AG08395 (cell line): ENCODE results near the gene NAPSA.
"Not testable (repeated sequence)": the region's sequence is repeated elsewhere in the genome, so short reads cannot be mapped to it uniquely, and the experiment has no call there.

Experiments used
- DNase-seq: peaks from one replicate; pipeline ENCODE4 v3.0.0; 2012; ENCODE audit warnings: mixed read lengths, low spot score

Gene NAPSA

DNA sequence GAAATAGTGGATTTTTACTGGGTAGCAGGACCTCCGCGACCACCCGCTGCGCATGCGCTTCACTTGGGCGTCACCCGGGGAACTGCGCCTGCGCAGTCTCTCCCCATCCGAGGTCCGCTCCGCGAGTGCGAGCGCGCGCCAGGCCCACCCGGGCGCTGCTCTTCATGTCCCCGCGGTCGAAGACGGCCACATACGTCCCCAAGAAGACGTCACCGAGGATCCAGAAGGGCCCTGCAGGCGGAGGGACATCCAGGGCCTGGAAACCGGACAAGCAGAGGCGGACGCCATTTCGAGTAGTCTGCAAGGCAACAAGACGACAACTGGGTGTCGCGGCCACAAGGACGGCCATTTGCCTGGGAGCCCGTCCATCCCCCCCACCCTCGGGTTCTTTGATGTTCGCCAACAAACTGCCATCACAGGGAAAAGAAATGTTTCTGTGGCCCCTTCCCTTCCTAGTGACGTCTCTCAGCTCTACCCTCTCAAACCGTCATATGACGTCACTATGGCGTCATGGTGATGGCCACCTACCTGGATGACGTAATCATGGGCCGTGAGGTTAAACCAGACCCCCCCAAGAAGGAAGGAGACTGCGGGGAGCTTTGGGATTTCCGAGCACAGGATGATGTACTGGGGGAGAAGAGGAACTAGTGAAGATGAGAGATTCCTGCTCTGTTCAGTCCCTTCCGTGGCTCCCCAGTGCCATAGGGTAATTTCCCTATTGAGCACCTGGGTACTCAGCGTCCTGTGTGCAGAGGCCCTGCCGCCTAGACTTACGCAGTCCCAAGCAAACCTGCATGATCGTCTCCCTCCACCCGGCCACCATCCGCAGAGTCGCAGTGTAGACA, 6.7 kb downstream of the NAPSA start:
- DNase-seq, result peak; percentile 91

DNA sequence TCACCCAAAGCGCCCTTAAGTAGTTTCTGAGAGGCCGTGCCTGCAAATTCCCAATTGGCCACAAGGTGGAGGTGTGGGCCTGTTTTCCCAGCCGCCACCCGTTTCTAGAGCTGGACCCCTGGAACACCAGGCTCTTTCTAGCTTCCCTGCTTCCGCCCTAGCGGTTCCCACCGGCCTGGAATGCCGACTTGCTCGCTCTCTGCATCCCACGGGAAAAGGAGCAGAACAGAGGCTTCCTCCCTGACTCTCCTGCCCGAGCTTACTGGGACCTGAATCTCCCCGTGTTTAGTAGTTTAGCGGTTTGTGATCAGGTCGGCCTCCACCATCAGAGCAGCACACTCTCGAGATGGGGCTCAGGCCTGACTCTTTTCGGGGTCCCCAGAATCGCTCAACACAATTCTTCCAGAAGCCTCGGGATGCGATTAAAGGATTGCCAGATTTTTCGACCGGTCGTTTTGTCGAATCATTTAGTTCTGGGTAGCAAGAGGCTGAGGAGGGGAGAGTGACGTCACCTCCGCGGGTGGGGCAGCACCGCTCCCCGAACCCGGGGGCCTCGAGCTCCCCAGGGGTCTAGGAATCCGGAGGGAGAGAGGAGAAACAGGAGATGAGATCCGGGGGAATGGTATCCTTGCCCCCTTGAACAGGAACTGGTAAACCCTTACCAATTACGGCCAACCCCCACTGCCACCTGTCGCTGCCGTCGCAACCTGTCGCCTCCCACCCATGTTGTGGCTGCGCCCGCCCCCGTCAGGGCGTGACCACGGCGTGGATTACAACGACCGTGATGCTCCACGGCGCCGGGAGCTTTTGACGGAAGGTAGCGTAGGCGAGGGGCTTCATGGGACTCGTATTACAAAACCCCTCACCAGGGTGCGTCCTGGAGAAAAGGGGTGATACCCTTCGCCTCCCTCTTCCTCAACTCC, 8.0 kb downstream of the NAPSA start:
- DNase-seq, result peak; percentile 38

DNA sequence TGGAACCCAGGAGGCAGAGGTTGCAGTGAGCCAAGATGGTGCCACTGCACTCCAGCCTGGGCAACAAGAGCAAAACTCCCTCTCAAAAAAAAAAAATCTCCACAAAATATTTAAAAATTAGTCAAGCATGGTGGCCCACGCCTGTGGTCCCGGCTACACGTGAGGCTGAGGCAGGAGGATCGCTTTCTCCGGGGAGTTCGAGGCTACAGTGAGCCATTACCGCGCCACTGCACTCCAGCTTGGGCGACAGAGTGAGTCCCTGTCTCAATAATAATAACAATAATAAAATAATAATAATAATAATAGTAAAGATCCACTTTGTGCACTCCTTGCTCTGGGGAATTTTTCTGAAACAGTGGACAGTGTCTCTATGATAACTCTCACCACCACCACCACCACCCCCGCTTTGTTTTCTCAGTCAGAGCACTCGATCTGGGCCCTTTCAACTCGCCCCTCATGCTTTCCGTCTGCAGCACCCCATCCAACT, 8.7 kb downstream of the NAPSA start:
- DNase-seq, result no peak

DNA sequence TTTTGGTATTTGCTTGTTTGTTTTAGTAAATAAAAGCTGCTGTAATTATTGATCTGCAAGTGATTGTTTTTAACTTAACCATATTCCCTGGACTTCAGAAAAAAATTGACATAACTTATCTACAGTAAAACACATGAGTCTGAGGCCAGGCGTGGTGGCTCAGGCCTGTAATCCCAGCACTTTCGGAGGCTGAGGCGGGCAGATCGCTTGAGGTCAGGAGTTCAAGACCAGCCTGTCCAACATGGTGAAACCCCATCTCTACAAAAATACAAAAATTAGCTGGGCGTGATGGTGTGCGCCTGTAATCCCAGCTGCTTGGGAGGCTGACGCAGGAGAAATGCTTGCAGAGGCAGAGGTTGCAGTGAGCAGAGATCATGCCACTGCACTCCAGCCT, 12.0 kb downstream of the NAPSA start:
- DNase-seq, result not testable (repeated sequence)

DNA sequence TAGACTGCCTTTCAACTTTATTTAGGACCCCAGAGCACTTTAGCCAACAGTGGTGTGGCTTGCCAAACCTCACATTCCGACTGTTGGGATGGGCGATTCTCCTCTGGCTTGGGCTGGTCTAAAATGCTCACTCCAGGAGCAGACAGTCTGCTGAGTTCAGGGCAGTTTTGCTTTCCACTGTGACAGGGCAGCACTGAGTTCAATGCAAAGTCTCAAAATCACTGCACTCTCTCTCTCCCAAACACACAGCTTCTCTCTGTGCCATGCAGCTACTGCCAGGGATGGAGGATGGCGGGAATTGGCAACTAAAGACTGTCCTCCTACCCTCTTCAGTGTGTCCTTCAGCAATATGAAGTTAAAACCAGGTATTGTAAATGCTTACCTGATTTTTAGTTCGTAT, 13.2 kb downstream of the NAPSA start:
- DNase-seq, result no peak

DNA sequence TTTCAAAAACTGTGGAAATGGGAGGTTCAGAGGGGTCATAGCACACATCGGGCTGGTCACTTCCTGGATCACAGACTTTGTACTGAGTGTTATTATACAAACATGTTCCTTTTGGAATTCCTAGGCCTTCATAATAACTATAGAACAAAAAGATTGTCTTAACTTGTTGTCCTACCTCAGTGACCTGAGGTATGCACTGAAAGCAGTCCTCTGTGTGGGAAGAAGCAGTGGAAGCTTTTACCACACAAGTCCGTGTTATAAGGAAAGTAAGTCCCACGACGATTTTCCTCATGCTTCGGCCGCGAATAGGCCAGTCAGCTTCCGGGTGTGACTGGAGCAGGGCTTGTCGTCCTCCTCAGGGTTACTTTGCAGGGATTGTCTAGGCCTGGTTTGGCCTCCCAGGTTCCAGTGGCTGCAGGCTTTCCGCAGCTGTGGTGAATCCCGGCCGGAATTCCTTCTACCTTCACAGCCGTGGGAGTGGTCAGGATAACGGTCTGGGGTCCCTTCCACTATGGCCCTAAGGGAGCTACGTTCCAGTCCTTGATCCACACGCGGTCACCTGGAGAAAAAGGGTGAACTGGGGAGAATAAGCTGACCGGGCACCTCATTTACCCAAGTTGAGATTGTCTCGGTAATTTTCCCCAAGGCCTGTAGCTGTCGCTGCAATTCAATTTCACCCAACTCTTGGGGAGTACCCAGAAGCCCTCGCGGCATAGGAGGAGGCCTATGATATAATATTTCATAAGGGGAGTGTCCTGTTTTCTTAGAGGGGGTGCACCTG, 16.0 kb downstream of the NAPSA start:
- DNase-seq, result no peak

DNA sequence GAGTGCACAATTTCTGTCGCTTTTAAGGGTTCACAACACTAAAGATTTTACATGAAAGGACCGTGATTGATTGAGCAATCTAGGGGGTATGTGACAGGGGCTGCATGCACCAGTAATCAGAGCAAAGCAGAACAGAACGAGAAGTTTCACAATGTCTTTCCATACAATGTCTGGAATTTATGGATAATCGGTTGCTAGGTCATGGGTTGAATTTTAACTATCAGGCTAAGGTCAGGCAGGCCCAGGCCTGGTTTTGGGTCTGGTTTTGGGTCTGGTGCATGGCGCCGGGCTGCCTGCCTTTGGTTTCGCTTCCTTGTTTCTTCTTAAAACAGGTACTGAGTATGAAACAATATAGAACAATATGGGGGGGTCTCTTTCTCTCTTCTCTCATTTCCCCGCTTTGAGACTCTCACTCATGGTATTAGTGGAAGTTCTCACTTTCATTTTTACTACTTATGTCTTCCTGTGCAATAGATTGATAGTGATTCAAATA, 18.3 kb downstream of the NAPSA start:
- DNase-seq, result not testable (repeated sequence)

DNA sequence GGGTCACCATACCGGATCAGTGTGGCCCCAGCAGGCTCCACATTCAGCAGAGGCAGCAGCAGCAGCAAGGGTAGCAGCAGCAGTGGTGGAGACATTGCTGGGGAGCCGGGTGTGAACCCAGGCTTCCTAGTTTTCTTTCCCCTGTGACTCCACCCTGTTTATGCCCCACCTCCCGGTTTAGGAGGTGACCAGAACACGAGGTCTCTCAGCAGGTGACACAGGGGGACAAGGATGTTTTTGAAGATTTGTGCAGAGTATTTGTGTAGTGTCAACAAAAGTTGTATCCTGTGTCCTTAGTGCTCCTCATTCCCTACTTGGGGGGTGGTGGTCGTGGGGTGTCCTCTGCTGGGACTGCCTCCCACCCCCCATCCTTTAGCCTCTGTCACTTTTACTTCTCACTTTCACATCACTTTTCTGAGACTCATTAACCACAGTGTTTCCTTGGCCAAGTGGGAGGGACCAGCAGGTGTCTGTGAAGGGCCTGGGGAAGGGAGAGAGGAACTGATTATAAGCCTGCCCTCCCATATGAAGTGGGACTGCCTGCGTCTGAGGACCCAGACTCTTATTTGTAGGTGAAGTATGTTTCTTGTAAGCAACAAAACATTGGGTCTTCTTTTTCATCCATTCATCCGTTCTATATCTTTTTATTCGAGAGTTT, 20.6 kb downstream of the NAPSA start:
- DNase-seq, result no peak

DNA sequence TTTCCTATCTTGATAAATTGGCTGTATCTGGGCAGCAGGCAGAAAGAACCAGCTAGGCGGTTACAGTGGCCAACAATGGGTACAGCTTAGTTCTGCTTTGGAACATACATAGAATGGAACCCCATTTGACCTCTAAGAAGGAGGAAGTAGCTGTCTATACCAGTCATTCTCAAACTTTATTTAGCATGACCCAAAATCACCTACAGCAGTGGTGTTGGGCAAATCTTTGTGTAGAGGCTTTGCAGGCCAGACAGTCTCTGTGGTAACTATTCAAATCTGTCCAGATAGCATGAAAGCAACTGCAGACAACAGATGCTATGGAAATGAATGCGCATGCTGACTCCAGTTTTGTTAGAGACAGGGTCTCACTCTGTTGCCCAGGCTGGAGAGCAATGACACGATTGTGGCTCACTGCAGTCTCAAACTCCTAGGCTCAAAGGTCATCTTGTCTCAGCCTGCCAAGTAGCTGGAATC, 24.3 kb downstream of the NAPSA start:
- no peak for DNase-seq

DNA sequence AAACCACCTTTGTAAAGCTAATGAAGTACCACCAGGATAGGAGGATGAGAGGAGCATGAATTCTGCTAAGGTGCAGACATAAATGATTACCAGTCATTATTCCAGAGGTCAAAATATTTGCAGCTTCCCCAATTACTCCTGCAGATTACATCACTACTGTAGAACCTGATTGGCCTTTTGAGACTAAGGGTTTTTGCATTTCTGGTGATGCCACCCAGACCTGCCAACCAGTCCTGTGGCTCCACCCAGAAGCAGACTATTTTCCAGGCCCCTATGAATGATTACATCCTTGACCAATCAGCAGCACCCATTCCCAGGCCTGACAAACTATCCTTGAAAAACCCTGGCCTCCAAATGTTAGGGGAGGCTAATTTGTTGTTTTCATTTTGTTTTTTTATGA, 25.1 kb downstream of the NAPSA start:
- DNase-seq, result no peak

DNA sequence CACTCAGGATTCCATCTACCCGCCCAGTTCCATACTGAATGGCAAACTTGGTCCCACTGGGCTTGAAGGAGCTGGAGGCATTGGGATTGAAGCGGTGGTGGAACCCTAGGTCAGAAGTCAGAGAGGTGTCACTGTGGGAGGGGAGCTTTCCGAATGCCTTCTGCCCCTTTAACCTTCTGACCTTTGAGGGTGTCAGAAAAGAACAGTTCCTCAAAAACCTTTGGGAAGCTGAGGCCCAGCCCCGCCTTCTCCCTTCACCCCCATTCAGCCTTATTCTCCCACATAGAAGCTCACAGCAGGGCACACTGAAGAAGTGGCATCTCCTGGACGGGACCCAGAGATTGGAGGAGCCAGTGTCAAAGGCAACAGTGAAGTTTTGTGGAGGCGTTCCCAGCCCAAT, 28.4 kb downstream of the NAPSA start:
- not testable (repeated sequence) for DNase-seq

DNA sequence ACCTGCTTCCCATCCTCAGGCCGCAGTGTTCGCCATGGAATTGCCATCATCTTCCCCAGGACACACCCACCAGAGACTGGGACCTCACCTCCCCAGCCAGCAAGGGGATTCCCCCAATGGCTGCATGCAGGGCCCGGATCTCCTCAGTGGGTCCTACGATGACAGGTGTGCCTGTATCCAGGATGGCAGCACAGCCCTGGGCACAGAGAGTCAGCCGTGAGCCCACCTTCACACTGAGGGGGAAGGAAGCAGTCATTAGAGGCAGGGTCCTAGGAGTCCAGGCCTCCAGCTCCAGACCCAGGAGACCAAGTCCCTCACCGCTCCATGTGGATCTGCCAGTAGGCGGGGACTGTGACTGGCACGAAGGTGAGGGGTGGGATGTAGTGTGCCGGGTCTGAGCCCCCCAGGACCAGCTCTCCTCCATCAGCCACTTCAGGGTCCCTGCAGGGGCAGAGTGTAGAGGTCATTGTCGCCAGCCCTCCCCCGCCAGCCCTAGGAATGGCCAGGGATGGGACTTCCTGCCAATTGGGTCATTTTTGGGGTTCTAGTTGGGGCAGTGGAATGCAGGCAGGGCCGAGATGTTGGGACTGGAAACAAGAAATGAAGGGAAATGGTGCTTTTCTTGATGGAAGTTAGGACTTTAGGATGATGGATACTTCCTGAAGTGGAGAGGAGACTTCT, 30.6 kb downstream of the NAPSA start:
- no peak for DNase-seq

DNA sequence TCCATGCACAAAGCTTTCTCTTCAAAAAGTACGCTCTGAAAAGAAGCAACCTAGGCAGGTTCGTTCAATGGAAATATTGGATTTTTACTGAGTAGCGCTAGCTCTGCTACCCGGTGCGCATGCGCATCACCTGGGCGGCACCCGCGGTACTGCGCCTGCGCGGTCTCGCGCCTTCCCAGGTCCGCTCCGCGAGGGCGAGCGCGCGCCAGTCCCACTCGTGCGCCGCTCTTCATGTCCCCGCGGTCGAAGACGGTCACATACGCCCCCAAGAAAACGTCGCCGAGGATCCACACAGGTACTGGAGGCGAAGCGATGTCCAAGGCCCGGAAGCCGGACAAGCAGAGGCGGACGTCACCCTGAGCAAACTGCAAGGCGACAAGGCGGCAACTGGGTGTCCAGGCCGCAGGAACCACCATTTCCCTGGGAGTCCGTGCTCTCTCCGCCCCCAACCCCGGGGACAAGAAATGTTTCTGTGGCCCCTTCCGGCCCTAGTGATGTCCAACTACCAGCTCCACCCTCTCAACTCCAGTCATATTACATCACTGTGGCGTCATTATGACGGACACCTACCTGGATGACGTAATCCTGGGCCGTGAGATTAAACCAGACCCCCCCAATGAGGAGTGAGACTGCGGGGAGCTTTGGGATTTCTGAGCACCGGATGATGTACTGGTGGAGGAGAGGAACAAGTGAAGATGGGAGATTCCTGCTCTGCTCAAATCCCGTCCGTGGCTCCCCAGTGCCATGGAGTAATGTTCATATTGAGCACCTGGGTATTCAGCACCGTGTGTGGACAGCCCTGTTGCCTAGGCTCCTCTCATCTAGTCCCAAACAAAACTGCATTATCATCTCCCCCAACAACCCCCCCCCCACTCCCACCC, 31.5 kb downstream of the NAPSA start:
- DNase-seq, result peak; percentile 98

DNA sequence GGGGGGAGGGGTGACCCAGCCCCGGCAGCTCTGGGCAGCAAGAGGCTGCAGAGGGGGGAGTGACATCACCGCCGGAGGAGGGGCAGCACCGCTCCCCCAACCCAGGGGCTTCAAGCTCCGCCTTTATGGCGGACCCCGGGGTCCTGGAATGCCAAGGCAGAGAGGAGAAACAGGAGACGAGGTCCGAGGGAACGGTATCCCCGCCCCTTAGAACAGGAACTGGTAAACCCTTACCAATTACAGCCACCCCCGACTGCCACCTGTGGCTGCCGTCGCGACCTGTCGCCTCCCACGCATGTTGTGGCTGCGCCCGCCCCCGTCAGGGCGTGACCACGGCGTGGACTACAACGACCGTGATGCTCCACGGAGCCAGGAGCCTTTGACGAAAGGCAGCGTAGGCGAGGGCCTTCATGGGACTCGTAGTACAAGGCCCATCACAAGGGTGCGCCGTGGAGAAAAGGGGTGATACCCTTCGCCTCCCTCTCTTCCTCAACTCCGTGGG, 32.2 kb downstream of the NAPSA start:
- DNase-seq, result no peak

DNA sequence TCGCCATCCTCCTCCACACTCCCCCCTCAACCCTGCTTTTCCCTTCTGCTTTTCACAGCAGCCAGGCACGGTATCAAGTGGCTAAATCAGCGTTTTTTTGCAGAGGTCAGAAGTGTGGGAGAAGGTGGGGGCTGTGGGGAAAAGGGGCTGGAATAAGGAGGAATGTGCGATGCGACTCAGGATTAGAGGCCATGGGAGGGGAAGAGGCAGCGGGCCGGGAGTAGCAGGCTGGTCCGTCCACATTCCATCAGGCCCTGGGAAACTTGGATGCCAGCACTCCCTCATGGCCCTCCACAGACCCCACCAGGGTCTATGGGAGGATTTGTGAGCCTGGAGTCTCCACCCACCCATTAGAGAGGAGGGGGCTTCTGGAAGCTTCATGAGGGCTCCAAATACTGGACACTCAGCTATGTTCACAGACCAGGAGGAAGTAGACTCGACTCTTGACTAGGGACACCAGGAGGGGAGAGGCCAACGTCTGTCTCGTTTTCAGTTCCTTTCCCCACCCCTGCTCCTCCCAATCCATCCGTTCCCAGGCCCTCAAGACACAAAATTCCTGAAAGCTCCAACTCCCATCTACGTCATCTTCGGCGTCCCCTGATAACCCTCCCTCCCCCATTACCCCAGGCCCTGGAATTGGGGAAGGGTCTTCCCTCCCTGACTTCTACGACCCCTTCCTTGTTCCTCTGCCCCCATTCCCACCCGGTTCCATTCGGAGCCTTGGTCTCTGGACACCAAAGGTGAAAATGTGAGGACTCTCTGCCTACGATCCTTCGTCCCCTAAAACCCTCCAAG, 33.0 kb downstream of the NAPSA start:
- DNase-seq, result no peak

DNA sequence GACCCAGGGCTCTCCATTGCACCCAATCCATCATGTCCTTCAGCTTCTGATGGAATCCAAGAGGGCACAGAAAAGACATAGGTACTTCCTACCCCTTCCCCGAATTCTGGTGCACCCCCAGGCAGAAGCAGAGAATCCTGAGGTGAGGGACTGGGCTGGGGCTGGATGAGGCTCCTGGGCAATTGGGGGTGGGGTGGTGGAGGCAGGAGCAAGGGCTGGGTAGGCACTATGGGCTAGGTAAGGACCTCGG, 33.5 kb downstream of the NAPSA start:
- DNase-seq, result no peak

DNA sequence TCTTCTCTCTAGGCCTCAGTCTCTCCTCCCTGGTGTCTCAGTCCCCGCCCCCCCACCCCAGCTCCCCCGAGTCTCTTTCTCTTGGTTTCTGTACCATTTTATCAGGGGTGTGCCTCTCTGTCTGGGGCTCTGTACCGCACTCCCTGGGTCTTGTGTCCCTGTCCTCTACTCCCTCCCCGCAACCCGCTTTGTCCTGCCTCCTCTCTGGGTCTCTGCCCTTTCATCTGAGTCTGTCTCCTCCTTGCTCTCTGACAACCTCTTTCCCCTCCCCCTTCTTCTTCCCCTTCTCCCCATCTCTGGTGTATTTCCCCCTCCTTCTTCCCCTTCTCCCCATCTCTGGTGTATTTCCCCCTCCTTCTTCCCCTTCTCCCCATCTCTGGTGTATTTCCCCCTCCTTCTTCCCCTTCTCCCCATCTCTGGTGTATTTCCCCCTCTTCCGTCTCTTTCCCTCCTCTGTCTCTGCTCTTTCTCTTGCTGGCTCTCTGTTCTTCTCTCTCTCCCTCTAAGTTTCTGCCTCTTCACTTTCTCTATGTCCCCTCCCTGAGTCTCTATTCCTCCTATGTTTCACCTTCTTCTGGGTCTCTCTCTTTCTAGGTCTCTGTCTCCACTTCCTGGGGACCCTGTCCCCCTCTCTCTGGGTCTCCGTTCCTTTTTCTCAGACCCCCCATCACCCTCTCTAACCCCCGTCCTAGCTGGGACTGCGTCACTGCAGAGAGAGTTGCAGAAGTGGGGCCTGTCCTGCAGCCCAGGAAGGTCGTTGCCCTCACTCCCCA, 34.0 kb downstream of the NAPSA start:
- DNase-seq, result no peak
